Mesenchymal stem cell (in vitro differentiated cells and primary cell): ENCODE measurements around the gene ARID5B.

Source experiments
- DNase-seq: peaks from one replicate; pipeline ENCODE4 v3.0.0-alpha.2; 2013
- H2AFZ ChIP-seq: one replicate; pipeline ENCODE4 v1.6.1; 2013; ENCODE audit warnings: low read depth, mild to moderate bottlenecking, control low read depth, inconsistent platforms, low read length, moderate library complexity
- H2AK5ac ChIP-seq: 2 replicates; pipeline ENCODE4 v1.6.1; 2013; ENCODE audit warnings: low read length, moderate library complexity, mild to moderate bottlenecking, inconsistent platforms; ENCODE audit not compliant: severe bottlenecking
- H2BK120ac ChIP-seq: one replicate; pipeline ENCODE4 v1.6.1; 2013; ENCODE audit warnings: low read depth, mild to moderate bottlenecking, inconsistent platforms, low read length, moderate library complexity
- H2BK12ac ChIP-seq, 2 experiments: one replicate each; pipeline ENCODE4 v1.6.1; 2013; ENCODE audit warnings: inconsistent platforms in 2 of 2, low read length in 2 of 2, mild to moderate bottlenecking in 2 of 2, moderate library complexity in 2 of 2, control low read depth in 1 of 2
- H2BK15ac ChIP-seq: one replicate; pipeline ENCODE4 v1.6.1; 2013; ENCODE audit warnings: mild to moderate bottlenecking, low read depth, inconsistent platforms; ENCODE audit not compliant: poor library complexity, severe bottlenecking
- H2BK5ac ChIP-seq: 2 replicates; pipeline ENCODE4 v1.6.1; 2013; ENCODE audit warnings: low read depth, mild to moderate bottlenecking, low read length, control low read depth, inconsistent platforms; ENCODE audit not compliant: poor library complexity, severe bottlenecking
- H3K14ac ChIP-seq, 2 experiments: one replicate each; pipeline ENCODE4 v1.6.1; 2013; ENCODE audit warnings: inconsistent platforms in 2 of 2, low read length in 2 of 2, control low read depth in 1 of 2, mild to moderate bottlenecking in 1 of 2, moderate library complexity in 1 of 2
- H3K18ac ChIP-seq, 2 experiments: one replicate each; pipeline ENCODE4 v1.6.1; 2013; ENCODE audit warnings: inconsistent platforms in 2 of 2, low read length in 2 of 2, control low read depth in 1 of 2, low read depth in 1 of 2, mild to moderate bottlenecking in 1 of 2
- H3K23ac ChIP-seq, 2 experiments: one replicate each; pipeline ENCODE4 v1.6.1; 2013; ENCODE audit warnings: inconsistent platforms in 2 of 2, low read length in 2 of 2, mild to moderate bottlenecking in 2 of 2, moderate library complexity in 2 of 2, control low read depth in 1 of 2
- H3K27ac ChIP-seq: 2 replicates; pipeline ENCODE4 v1.5.1; 2013; ENCODE audit warnings: mild to moderate bottlenecking, moderate library complexity, low read length, control low read depth, inconsistent platforms; ENCODE audit not compliant: poor library complexity, severe bottlenecking
- H3K27me3 ChIP-seq, 2 experiments: 2 replicates each; pipeline versions ENCODE4 v1.6.1 to v1.7.0; 2013; ENCODE audit warnings: low read length in 2 of 2, mild to moderate bottlenecking in 2 of 2, moderate library complexity in 2 of 2, control low read depth in 1 of 2, inconsistent platforms in 1 of 2; ENCODE audit not compliant: control insufficient read depth in 1 of 2, insufficient read depth in 1 of 2
- H3K36me3 ChIP-seq, 2 experiments: 2 replicates each; pipeline versions ENCODE4 v1.6.1 to v1.7.0; 2013; ENCODE audit warnings: low read length in 2 of 2, control low read depth in 1 of 2, inconsistent platforms in 1 of 2, low read depth in 1 of 2, mild to moderate bottlenecking in 1 of 2; ENCODE audit not compliant: insufficient read depth in 2 of 2, control insufficient read depth in 1 of 2
- H3K4ac ChIP-seq, 2 experiments: one replicate each; pipeline ENCODE4 v1.6.1; 2013; ENCODE audit warnings: inconsistent platforms in 2 of 2, low read length in 2 of 2, mild to moderate bottlenecking in 2 of 2, moderate library complexity in 2 of 2, control low read depth in 1 of 2, low read depth in 1 of 2
- H3K4me1 ChIP-seq: 2 replicates; pipeline ENCODE4 v1.6.1; 2013; ENCODE audit warnings: low read depth, low read length, control low read depth; ENCODE audit not compliant: control insufficient read depth, insufficient read depth
- H3K4me2 ChIP-seq: 2 replicates; pipeline ENCODE4 v1.6.1; 2013; ENCODE audit warnings: low read length, mild to moderate bottlenecking, inconsistent platforms; ENCODE audit not compliant: poor library complexity, severe bottlenecking
- H3K4me3 ChIP-seq, 2 experiments: 2 replicates each; pipeline versions ENCODE4 v1.5.1 to v1.7.0; 2013; ENCODE audit warnings: low read length in 2 of 2, mild to moderate bottlenecking in 2 of 2, control low read depth in 1 of 2, low read depth in 1 of 2; ENCODE audit not compliant: insufficient read depth in 1 of 2
- H3K79me1 ChIP-seq: replicated peaks from 2 replicates; pipeline ENCODE4 v1.6.1; 2013; ENCODE audit warnings: mild to moderate bottlenecking, control low read depth, low read length, inconsistent platforms; ENCODE audit not compliant: poor library complexity, severe bottlenecking
- H3K9ac ChIP-seq: 2 replicates; pipeline ENCODE4 v1.7.0; 2013; ENCODE audit warnings: mild to moderate bottlenecking, low read length, moderate library complexity
- H3K9me3 ChIP-seq: 2 replicates; pipeline ENCODE4 v1.7.0; 2013; ENCODE audit warnings: mild to moderate bottlenecking, low read length; ENCODE audit not compliant: control insufficient read depth
- H4K8ac ChIP-seq: one replicate; pipeline ENCODE4 v1.6.1; 2013; ENCODE audit warnings: inconsistent platforms, mild to moderate bottlenecking, low read length, moderate library complexity
- H4K91ac ChIP-seq: one replicate; pipeline ENCODE4 v1.6.1; 2013; ENCODE audit warnings: mild to moderate bottlenecking, low read length, inconsistent platforms
- WGBS: methylation state at CpG from one replicate; pipeline ENCODE4 v1.1.7; 2013; ENCODE audit warnings: mixed read lengths; 5-methylcytosine and 5-hydroxymethylcytosine counted together

The ARID5B gene

DNA sequence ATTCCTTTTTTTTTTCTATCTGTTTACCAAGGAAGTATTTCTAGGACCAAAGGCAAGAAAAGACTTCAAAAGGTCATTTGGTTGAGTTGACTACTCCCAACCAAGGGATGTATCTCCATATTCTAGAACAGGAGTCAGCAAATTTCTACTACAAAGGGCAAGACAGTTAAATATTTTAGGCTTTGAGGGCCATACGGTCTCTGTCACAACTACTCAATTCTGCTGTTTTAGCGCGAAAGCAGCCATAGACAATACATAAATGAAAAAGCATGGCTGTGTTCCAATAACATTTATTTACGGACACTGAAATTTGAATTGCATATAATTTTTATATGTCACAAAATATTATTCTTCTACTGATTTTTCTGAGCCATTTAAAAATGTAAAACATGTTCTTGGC lies 8.5 kb upstream of the ARID5B start:
- WGBS, result 100% methylated on average over 1 of the region's 4 CpGs
- H3K9ac ChIP-seq, result no peak overlapping the region
- no peak overlapping the region for H3K23ac ChIP-seq
- H4K91ac ChIP-seq, result no peak overlapping the region
- no peak overlapping the region for H3K4me3 ChIP-seq
- no peaks in the 10 kb centered on the region for H3K79me1 ChIP-seq
- no peaks in the 10 kb centered on the region for H3K36me3 ChIP-seq
- H2BK120ac ChIP-seq, result no peak overlapping the region
- H3K9me3 ChIP-seq, result no peaks in the 10 kb centered on the region
- no peak overlapping the region for H3K4ac ChIP-seq
- H2BK5ac ChIP-seq, result no peak overlapping the region
- no peak overlapping the region for H3K14ac ChIP-seq
- no peak overlapping the region for H2BK12ac ChIP-seq
- no peak overlapping the region for H3K4me2 ChIP-seq
- no peak overlapping the region for H4K8ac ChIP-seq
- H3K27me3 ChIP-seq, result no peaks in the 10 kb centered on the region
- no peak overlapping the region for H2AK5ac ChIP-seq
- no peak for DNase-seq
- H2BK15ac ChIP-seq, result no peak overlapping the region
- no peak overlapping the region for H3K18ac ChIP-seq
- H3K4me1 ChIP-seq, result peaks cover 7% of the 10 kb centered on the region
- no peak overlapping the region for H2AFZ ChIP-seq
- H3K27ac ChIP-seq, result no peak overlapping the region

DNA sequence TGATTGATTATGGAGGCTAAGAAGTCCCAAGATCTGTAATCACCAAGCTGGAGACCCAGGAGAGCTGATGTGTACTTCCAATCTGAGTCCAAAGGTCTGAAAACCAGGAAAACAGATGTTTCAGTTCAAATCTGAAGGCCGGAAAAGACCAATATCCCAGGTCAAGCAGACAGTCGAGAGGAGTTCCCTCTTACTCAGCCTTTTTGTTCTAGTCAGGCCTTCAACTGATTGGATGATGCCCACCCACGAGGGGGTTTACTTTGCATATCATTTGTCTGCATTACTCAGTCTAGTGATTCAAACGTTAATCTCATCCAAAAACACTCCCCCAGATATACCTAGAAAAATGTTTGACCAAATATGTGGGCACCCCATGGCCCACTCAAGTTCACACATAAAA lies 7.4 kb upstream of the ARID5B start:
- H3K9me3 ChIP-seq, result no peaks in the 10 kb centered on the region
- H2BK5ac ChIP-seq, result no peak overlapping the region
- no peaks in the 10 kb centered on the region for H3K79me1 ChIP-seq
- no peak overlapping the region for H4K8ac ChIP-seq
- no peak overlapping the region for H3K4me2 ChIP-seq
- no peak overlapping the region for H2BK15ac ChIP-seq
- no peak overlapping the region for H4K91ac ChIP-seq
- no peak overlapping the region for H2AFZ ChIP-seq
- no peak overlapping the region for H3K4me3 ChIP-seq
- H2BK12ac ChIP-seq, result no peak overlapping the region
- no peak overlapping the region for H3K23ac ChIP-seq
- H3K27me3 ChIP-seq, result no peaks in the 10 kb centered on the region
- H3K4me1 ChIP-seq, result peaks cover 7% of the 10 kb centered on the region
- no peak overlapping the region for H3K4ac ChIP-seq
- H3K9ac ChIP-seq, result no peak overlapping the region
- H3K27ac ChIP-seq, result no peak overlapping the region
- no peak for DNase-seq
- no peak overlapping the region for H3K18ac ChIP-seq
- H3K14ac ChIP-seq, result no peak overlapping the region
- no peak overlapping the region for H2BK120ac ChIP-seq
- WGBS, result 75% methylated on average over 4 of the region's 4 CpGs
- no peak overlapping the region for H2AK5ac ChIP-seq
- H3K36me3 ChIP-seq, result no peaks in the 10 kb centered on the region

DNA sequence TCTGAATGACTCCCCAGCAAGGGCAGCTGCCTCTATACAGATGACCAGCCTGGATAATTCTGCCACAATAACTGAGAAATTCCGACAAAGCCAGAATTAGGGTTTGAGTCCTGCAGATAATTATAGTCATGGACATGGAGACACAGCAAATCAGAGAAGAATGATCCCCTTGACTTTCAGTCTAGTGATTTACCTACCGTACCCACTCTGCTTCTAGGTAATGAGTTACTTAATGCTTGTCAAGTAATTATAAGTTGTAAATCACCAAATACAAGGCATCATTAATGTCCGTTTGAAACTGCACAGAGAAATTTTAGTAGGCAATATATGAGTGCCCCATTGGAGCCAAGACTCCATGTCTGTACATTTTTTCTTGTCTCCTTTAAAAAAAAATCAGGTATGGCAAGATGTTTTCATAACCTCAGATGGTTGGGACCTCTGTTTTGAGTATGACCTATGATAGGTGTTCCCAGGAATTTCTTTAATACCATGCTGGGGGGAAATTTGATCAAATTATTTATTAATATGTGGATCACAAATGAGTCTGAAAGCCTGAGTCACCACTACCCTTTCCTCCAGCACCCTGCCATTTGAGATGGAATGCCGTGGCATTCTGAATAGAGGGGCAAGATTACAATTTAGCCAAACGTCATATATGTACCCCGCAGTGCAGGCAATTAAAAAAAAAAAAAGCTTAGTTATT lies 5.5 kb upstream of the ARID5B start:
- no peak overlapping the region for H3K18ac ChIP-seq
- no peak overlapping the region for H2AK5ac ChIP-seq
- no peak overlapping the region for H2AFZ ChIP-seq
- H3K4me2 ChIP-seq, result no peak overlapping the region
- no peak overlapping the region for H3K14ac ChIP-seq
- H2BK15ac ChIP-seq, result no peak overlapping the region
- H2BK5ac ChIP-seq, result no peak overlapping the region
- H4K8ac ChIP-seq, result no peak overlapping the region
- H3K4ac ChIP-seq, result no peak overlapping the region
- no peak overlapping the region for H2BK12ac ChIP-seq
- H3K27ac ChIP-seq, result no peak overlapping the region
- no peaks in the 10 kb centered on the region for H3K9me3 ChIP-seq
- no peak overlapping the region for H3K9ac ChIP-seq
- no peak overlapping the region for H2BK120ac ChIP-seq
- no peak overlapping the region for H3K4me3 ChIP-seq
- no peak for DNase-seq
- H3K4me1 ChIP-seq, result peaks cover 7% of the 10 kb centered on the region
- no peaks in the 10 kb centered on the region for H3K36me3 ChIP-seq
- no peak overlapping the region for H4K91ac ChIP-seq
- H3K79me1 ChIP-seq, result no peaks in the 10 kb centered on the region
- H3K27me3 ChIP-seq, result no peaks in the 10 kb centered on the region
- 100% methylated on average over 3 of the region's 6 CpGs for WGBS
- H3K23ac ChIP-seq, result no peak overlapping the region

DNA sequence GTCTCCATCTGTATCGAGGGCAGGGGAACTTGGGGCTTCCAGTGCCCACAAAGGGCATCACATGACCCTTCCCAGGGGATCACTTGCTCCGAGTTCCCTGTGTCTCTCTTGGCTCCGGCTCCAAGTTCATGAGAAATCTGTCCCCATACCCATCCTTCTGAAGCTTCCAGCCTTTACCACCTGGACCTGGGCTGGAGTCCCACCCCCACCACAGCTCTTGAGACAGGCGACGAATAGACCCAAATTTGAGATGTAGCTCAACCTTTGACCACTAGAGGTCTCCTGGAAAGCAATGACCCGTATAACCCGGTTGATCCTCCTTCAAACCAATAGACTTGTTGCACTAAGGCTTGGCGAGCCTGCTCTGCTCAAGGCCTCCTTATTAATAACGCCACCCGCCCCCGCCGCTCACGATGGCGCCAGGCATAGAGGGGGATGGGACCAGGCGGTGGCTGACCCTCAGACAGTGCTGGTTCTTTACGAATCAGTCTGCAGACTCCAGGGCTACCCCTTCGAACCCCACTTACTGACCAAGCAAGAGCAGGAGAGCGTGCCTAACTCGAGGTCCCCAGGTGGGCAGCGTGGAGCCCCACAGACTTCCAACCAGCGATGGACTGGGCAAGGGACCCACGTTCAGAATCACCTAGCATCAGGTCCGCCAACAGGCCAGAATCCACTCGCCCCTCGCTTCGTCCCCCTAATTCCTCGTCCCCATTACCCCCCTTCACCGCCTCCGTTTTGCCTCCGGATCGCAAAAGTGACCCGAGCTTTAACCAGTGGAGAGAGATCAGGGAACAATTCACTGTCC lies 4.4 kb upstream of the ARID5B start:
- Histone ChIP-seq H2BK15ac (peak overlapping the region; percentile 60), H3K4me3 (peak overlapping the region in 1 of 2 experiments; percentile 72), H3K36me3 (no peaks in the 10 kb centered on the region), H3K9ac (peak overlapping the region; percentile 89), H2BK120ac (peak overlapping the region; percentile 54), H3K14ac (peak overlapping the region in 1 of 2 experiments; percentile 19), H4K8ac (peak overlapping the region; percentile 95), H3K23ac (peak overlapping the region in 1 of 2 experiments; percentile 3), H2AFZ (peak overlapping the region; percentile 72), H3K4ac (peak overlapping the region; percentile 20 to 82), H3K27ac (no peak overlapping the region), H2AK5ac (peak overlapping the region; percentile 59), H3K9me3 (no peaks in the 10 kb centered on the region), H3K18ac (peak overlapping the region; percentile 58 to 79), H3K4me1 (peaks cover 7% of the 10 kb centered on the region), H3K27me3 (no peaks in the 10 kb centered on the region), H4K91ac (peak overlapping the region; percentile 84), H3K4me2 (peak overlapping the region; percentile 45), H2BK5ac (no peak overlapping the region), H3K79me1 (no peaks in the 10 kb centered on the region), H2BK12ac (peak overlapping the region; percentile 80 to 88)
- peak; percentile 67 for DNase-seq
- WGBS, result 21% methylated on average over 24 of the region's 32 CpGs
